ENCODE measurements around the gene SRGAP2C.
"Not testable (repeated sequence)": the region's sequence is repeated elsewhere in the genome, so short reads cannot be mapped to it uniquely, and the experiment has no call there.

The SRGAP2C gene

DNA sequence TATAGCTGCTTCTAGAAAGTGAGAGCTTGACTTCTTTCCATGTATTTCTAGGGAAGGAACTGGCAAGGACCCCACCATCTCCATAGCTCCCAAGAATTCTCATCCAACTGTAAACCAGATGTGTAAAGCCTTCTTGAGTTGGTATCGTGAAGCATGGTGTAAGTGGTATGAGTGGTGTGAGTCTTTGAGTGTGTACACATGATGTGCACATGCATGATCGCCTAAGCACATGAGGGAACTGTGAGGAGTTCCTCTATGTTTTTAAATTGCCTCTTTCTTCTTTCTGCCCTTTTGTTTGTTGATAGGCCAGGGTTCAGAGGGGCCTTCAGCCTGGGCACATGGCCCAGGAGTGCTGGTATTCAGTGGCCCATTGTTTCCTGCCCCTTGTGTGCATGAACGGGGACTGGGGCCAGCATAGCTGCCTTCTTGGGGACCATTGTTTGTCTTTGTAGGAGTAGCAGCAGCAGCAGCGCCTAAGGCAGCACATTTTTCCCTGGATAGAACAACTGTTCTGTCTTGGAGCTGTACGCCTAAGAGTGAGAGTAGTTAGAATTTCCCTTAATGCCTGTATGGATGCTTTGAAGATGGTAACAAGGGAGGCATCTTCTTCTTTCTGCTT, 96.0 kb downstream of the SRGAP2C start:
- not testable (repeated sequence) for DNase-seq

DNA sequence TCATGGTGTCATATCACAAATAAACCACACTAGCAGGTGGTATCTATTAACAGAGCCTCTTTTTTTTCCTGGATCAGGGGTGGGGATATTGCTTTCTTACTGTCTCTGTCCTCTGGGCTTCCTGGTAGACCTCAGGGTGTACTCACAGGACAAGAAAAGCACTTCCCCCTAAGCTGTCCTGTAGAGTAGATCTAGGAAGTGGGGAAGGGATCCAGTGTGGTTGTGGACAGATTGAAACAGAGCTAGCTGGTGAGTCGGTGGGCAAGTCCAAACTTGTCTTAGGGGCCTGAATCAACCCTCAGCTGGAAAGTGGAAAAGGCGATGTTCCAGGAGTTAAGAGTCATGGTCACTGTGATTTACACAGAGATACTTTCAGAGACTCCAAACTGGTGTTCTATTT, 96.7 kb downstream of the SRGAP2C start:
- DNase-seq, result not testable (repeated sequence)

DNA sequence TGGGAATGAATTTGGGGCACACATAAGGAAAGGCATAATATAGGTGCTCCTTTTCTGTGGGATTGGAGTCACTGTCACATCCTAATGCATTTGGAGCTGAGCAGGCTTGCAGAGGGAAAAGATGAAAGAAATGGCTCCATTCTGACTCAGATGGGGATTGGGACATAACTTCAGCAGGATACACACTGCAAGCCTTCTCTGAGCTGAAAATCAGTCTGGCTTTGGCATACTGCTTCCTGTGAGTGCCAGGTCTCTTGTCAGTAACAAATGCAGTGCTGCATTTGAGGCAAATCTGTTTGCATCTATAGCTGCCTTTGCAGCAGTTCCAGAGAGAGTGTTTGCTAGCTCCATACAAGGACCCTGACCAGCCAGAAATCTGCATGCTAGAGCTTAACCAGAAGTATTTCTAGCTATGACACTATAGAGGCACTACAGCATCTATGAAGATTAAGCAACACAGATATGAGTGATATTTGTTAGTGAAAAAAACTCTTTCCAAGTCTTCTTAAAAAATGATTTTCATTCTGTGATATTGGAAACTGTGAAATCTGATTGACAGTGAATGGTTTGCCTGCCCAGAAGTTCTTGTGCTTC, 98.9 kb downstream of the SRGAP2C start:
- DNase-seq, result peak in 1 of 2 donors; percentile 0

DNA sequence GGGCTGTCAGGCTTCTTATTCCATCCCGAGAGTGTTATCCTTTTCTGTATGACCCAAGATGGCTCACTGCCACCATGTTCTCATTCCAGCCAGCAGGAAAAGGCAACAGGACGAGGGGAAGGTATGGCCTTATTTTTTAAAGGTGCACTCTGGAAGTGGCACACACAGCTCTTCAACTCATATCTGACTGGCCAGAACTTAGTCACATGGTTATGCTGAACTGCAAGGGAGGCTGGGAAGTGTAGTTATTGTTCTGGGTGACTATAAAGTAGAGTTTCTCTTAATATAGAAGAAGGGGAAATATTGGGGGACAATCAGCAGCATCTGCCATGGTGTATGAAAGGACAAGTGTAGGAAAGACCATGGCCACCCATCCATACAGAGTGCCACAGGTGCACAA, 107.8 kb downstream of the SRGAP2C start:
- not testable (repeated sequence) for DNase-seq

DNA sequence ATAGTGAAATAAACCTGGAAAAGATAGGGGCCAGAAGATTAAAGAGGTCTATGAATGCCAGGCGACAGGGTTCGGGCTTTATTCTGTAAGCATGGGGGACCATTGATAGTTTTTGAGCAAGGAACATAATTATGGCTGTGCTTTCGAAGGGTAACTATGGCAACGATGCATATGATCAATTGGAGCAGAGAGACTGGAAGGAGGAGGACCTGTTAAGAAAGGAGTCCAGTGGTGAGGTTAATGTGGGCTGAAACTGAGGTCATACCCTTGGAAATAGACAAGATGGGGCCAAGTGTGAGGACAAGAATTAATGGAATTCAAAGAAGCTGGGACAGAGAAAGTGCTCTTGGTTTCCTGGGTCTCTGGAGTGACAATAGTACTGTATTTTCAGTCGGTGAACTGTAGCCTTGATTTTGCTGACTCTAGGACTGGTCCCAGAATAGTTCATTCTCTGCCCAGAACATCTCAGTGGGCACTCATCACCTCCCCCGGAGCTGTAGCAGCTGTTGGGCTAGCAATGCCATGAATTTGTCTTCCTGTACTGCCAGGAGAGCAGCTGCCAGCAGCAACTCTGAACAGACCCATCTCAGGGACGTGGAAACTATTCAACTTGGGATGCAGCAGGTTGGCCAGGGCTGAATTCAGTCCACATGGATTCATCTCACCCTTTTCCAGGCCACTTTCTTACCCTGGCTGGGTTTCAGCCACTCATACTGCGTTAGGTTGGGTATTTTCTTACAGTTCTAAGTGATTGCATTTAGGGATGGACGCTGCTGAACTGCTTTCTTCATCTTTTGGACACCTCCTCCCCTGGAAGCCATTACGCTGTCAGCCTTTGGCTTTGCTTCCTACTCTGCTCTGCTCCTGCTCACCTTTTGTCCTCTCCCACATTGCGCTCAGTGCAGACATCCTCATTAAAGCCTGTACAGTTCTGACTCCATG, 108.8 kb downstream of the SRGAP2C start:
- not testable (repeated sequence) for DNase-seq

DNA sequence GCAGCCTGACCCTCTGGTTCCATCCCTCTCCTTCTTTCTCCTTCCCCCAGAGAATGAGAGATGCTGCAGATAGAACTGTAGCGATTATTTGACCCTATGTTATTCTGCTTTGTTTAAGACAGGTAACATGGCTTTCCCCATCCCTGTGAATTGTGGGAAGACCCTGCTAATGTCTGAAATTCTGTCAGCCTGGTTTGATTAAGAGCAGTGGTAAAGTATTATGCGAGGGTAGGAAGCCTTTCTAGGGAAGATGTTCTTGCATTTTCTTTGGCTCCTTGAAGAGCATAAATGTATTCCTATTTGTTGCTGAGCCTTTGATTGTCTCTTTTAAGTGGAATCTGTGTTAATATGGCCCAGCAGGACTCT, 109.4 kb downstream of the SRGAP2C start:
- DNase-seq, result not testable (repeated sequence)

DNA sequence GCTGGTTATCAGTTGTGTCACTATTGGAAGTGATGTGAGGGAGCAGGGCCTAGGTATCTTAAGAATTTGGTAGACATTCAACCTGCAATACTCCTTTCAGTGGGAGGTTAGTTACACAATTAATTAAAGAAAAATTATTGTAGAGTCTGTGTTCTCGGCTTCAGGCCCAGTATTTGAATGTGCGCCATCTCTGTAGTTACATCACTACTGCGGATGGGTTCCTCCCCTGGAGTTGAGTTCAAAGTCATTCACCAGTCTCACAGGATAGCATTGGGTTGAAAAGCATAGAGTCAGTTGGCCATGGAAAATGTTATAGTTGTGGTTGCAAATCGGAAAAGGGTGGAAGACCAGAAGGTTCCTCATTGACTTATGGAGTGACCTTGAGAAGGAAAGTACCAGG, 111.8 kb downstream of the SRGAP2C start:
- DNase-seq, result not testable (repeated sequence)

DNA sequence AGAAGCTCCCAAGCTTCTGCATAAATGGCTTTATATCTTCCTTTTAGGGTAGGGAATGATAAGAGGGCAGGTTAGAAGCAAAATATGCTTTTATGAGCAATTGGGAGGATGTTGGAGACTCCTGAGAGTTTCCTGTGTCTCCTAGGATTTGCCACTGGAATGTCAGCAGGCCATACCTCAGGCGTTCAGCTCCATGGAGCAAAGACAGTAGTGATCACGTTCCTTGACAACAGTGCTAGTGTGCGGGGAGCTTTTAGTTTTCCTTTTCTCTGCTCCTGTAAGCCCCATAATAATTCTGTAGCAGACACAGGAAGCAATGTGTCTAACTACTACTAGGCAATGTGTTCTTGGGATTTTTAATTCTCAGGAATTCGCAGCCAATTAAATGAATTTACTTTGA, 113.8 kb downstream of the SRGAP2C start:
- DNase-seq, result not testable (repeated sequence)

DNA sequence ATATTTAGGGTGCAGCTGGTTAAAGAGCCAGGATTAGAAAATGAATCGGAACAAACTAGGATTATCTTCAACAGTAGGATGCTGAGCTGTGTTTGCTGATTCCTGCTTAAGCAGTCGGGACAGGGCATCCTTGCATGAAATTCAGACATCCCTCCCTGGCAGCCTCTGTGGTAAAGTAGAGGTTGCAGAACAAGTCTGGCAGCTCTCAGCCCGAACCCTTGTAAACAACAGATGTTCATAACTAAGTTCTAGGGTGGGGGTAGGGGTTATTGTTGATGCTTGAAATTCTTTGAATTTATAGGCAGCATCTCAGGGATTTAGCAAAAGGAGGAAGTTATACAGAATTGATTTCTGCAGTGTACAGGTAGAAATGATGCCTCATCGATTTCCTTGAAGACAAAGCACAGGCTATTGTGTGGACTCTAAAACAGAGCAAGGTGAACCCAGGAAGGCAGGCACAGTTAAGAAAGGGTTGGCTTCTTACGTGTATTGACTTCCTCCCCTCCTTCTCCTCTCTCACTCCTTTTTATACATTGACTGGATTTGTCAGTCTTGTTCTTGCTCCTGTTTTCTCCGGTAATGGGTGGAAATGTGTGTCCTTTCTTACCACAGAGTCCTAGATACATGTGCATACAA, 114.9 kb downstream of the SRGAP2C start:
- not testable (repeated sequence) for DNase-seq

DNA sequence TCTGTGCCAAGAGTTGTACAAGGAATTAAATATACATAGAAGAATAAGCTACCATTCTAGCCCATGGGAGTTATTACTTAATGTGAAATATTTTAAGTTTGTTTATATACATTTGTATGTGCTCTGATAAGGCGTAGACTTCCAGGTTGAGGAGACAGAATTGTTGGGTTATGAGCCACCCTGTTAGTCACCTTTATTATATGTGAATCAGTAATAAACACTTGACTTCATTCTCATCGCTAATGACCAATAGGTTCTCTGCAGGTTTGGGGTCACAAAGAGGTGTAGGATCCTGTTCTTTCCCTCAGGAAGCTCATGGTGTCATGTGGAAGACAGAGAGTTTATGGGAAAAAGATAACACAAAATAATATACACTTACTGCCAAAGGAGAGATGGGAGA, 117.1 kb downstream of the SRGAP2C start:
- not testable (repeated sequence) for DNase-seq

DNA sequence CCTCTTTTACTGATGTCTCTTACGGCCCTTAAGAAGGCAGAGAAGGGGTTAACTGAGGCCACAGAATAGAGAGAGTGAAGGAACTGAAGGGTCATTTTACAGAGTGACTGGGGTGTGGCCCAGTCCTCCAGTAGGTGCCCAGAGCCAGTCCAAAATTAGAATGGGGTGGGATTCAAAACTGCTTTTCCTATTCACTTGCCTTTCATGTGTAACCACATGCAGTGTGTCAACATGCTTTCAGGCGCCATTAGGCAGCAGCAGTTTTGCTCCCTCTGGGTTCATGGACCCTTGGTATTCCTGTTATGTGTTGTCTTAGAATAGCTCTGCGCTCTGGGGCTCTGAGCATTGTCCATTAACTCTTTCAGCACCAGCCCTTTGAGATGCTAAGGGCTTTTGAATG, 123.0 kb downstream of the SRGAP2C start:
- DNase-seq, result not testable (repeated sequence)

DNA sequence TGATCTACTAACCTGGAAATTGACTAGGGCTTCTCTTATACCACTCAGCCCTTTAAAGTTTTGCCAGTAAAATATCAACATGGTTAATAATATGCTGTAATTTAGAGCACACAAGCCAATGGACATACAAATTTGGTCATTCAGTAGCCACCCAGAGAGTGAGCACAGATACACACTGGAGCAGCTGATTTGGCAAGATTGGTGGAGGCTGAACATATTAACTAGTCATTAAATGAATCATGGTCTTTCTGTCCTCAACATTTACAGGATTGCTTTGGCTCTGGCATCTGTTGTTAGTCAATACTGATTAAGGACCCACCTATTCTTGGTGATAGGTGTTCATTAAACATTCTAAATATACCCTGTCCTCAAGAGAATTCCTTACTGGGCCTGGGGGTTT, 130.7 kb downstream of the SRGAP2C start:
- not testable (repeated sequence) for DNase-seq

DNA sequence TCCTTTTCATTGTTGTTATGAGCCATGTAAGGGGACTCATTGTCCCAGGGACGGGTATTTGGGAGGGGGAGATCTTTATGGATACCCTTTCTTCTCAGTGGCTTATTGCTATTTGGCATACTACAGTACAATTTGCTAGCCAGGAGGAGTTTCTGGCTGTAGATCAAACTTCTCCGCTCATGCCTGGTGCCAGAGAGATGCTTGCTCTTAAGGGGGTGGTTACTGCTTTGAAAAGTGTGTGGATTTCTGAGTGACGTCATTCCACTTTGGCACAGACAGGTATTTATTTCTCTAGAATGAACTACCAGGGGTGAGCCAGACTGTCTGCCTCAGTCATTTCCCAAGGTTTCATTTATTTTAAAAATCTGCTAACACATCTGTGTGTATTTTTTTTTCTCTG, 131.3 kb downstream of the SRGAP2C start:
- DNase-seq, result not testable (repeated sequence)

DNA sequence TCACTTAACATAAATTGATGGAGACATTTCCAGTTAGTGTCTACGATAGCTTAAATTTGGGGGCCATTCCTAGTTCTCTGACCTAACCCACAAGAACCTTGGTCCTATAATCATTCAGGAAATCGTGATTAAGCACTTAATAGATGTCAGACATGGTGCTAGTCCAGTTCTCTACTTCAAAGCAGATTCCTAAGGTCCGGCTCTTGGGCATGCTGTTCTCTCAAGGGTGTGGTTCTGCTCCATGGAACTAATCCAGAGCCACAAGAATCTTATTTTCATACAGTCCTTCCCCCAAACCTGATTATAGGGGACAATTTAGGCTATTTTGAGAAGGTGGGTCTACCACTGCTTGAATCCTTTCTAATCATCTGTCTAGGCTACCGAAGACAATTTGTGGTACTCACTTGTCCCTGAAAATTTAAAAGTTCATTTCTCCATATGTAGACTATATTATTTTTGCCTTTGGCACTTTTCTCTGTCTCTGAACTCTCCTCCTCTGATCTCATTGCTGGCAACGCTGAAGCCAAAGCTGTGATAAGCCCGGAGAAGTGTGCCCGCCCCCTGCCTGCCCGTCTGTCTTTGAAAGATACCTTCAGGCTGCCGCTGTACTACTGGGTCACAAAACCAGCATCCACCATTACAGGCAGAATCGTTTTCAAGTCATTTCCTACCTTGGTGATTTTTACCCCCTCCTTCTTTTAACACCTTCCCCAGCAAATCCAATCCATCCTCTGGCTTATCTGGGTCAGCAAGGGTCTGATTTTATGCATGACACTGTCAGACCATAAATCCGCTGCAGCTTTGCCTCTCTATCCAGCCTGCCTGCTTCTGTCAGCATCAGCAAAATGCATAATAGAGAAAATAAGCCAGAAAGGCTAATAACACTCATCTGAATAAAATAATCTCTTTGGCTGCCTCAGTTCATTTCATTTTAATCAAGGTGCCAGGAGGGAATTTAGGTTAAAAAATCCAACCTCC, 133.0 kb downstream of the SRGAP2C start:
- DNase-seq, result not testable (repeated sequence)

DNA sequence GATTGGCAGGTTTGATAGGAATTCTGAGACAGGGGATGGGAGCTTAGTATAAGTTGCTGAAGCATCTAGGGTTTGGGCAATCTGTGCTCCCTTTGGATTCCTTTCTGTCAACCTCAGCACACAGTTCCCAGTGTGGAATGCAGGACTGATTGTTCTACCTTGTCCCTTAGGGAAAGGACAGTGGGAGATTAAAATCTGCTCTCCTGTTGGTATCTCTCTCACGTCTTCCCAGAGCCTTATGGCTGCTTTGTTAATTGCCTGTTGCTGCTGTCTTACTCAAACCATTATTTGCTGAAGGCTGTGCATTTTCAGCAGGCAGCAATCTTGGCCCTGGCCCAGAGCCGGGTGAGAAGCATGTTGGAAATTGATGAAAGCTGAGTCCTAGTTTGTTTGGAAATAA, 133.9 kb downstream of the SRGAP2C start:
- not testable (repeated sequence) for DNase-seq

DNA sequence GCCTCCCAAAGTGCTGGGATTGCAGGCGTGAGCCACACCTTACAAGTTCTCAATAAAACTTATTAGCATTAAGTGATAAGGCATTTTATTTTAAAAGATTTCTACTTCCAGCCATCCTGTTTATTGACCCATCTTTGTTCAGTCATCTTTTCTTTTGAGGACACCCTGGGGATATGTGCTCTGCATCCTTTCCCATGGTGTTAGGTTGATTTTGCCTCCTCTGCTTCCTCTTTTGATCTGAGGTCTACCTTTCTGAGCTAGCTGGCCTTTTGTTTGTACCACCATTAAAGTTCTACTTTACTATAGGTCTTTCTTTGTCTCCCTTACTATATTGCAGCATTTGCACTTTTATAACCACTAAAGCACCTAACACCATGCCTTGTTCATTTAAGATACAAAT, 136.9 kb downstream of the SRGAP2C start:
- DNase-seq, result not testable (repeated sequence)

DNA sequence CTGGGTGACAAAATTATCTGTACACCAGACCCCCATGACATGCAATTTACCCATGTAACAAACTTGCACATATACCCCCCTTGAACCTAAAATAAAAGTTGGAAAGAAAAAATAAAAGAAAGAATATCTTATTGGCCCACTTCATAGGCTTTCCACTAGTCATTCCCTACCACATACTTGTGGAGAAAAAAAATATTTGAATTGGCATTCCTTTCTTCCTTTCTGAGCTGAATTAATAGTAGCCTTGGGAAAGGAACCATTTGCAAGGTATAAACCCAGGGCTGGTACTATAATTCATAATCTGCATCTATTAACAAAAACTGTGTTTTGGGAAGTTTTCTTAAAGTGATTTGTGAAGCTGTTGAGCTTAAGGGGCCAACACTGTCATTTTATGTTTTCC, 140.0 kb downstream of the SRGAP2C start:
- DNase-seq, result not testable (repeated sequence)

DNA sequence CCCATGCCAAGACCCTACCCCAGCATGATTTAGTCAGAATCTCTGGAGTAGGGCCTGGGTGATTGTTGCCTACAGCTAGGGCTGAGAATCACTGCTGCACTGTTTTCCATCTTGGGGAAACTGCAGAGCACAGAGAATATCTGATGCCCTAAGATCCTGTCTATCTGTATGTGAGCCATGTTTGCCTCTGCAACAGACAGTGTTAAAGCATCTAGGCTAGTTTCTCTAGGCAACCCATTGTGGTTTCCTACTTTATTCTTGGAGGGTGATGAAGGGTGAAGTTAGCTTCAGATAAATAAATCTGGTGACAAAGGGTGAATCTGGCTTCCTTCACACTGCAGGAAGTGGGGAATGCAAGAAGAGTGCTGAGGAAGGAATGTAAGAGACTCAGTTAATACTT, 147.4 kb downstream of the SRGAP2C start:
- DNase-seq, result not testable (repeated sequence)

DNA sequence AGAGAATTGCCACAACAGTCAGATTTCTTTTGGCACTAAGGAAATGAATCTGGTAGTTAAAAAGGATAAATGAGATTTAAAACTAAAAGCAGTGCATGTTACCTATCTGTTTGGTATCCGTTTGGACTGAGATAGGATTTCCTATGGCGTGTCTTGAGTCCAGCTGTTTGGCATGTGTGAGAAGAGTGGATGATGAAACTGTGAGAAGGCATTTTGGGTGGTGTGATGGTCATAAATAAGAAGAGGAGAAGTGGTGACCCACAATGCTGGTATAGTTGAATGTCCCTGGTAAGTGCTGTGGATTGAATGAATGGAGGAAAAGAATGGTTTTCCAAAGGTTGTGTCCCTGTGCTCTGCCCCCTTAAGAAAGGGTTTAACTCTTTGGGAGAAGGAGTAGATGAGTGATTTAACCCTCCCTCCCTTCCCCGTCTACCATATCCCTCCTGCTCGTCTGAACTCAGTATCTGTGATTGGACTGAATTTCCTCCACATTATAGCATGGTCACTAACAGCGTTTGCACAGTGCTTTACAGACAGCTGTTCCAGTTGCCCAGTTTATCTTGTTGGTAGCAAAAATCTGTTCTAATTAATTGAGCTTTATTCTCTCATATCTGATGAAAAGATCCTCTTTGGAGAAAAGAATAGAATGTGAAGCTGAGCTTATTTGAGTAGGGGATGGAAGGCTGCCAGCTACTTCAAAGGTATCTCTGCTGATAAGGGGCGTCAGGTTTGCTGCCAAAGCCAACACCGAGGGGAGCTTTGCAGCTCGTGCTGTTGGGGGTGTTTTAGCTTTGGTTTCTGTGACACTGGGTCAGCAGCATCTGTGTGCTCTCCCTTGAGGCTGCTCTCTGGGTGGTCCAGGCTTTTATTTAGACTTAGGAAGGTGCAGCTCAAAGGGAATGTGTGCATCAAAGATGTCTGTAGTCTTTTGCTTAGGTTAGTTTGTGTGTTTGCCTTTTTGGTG, 148.1 kb downstream of the SRGAP2C start:
- not testable (repeated sequence) for DNase-seq

DNA sequence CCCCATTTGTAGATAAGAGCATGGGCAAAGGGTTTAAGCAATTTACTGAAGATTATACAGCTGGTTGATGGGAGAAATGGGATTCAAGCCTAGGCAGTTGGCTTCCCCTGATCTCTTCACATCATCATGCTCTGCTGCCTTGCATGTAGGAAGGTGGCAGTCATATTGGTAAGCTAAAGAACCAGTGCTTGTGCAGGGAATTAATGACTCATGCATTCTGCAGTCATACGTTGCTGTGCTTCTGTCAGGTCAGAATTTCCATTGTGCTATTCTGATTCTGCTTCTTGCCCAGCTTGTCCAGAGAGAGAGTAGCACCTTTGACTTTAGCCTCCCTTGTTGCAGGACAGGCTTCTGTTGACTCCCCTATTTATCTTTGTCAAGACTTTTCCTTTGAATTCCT, 153.2 kb downstream of the SRGAP2C start:
- DNase-seq, result not testable (repeated sequence)

Data from inflammatory macrophage (primary cell).